ENCODE data around the gene VENTX. TPM values are rescaled to one million over a fixed set of nuclear protein-coding genes. Genes with fewer than 3 reads are reported as not detected.
A peak's percentile ranks its signal among the peaks of the same experiment; 100 is the strongest.

The VENTX gene
- total RNA-seq, 1 experiment from 2014 or later = 28.0 TPM

DNA sequence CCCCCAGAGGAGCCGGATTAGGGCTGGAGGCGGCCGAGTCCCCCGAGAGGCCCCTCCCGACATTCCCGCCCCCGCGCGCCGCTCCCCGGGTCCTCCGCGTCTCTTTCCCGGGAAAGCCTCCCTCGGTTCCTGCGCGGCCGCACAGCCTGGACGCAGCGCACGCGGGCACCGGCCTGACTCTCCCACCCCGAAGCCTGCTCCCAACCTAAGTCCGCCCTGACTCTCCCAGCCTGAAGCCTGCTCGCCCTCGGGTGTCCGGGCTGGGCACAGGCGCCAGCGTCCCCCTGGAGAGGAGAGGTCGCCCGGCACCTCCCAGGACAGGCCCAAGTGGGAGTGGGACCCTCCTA lies 441 bp upstream of the VENTX start:
- CTCF ChIA-PET = interaction anchor here (0.9 kb wide), 1 partner anchor 10 kb away, joined by 3 read pairs; no protein-coding TSS in a partner anchor
- peaks cover 39% of the 10 kb centered on the region for H3K4me1 Mint-ChIP-seq
- ATAC-seq (peak; percentile 7), DNase-seq (ENCODE audit: low spot score) (no peak)
- POLR2A ChIA-PET = no interaction called here
- H3K4me3 Mint-ChIP-seq = peak overlapping the region; percentile 71
- no peaks in the 10 kb centered on the region for H3K9me3 Mint-ChIP-seq
- no peak overlapping the region for H3K27ac Mint-ChIP-seq
- H3K36me3 Mint-ChIP-seq = peaks cover 11% of the 10 kb centered on the region
- TF ChIP-seq NR1H2 (CRISPR knock-in tag; IDR thresholded peaks at IDR 0.05) (no peak), SMAD3 (CRISPR knock-in tag; IDR thresholded peaks at IDR 0.05; ENCODE audit: borderline replicate concordance) (no peak), NR2C2 (CRISPR knock-in tag; IDR thresholded peaks at IDR 0.05) (no peak), TEAD1 (CRISPR knock-in tag; IDR thresholded peaks at IDR 0.05) (no peak), CBFB (CRISPR knock-in tag; IDR thresholded peaks at IDR 0.05; ENCODE audit: low read depth) (no peak), NR3C1 (CRISPR knock-in tag; conservative IDR thresholded peaks at IDR 0.05; ENCODE audit: low read depth) (no peak), RORB (CRISPR knock-in tag; IDR thresholded peaks at IDR 0.05) (no peak), SOX15 (CRISPR knock-in tag; IDR thresholded peaks at IDR 0.05) (no peak), ELF4 (CRISPR knock-in tag; IDR thresholded peaks at IDR 0.05; ENCODE audit: low read depth) (no peak), SMAD4 (CRISPR knock-in tag; IDR thresholded peaks at IDR 0.05) (no peak), ZNF416 (CRISPR knock-in tag; IDR thresholded peaks at IDR 0.05) (no peak), NFE2L1 (CRISPR knock-in tag; IDR thresholded peaks at IDR 0.05) (no peak)
- TF ChIP-seq, protein P1, sequence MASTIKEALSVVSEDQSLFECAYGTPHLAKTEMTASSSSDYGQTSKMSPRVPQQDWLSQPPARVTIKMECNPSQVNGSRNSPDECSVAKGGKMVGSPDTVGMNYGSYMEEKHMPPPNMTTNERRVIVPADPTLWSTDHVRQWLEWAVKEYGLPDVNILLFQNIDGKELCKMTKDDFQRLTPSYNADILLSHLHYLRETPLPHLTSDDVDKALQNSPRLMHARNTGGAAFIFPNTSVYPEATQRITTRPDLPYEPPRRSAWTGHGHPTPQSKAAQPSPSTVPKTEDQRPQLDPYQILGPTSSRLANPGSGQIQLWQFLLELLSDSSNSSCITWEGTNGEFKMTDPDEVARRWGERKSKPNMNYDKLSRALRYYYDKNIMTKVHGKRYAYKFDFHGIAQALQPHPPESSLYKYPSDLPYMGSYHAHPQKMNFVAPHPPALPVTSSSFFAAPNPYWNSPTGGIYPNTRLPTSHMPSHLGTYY (CRISPR knock-in tag; IDR thresholded peaks at IDR 0.05) = no peak
- TF ChIP-seq, protein P2, sequence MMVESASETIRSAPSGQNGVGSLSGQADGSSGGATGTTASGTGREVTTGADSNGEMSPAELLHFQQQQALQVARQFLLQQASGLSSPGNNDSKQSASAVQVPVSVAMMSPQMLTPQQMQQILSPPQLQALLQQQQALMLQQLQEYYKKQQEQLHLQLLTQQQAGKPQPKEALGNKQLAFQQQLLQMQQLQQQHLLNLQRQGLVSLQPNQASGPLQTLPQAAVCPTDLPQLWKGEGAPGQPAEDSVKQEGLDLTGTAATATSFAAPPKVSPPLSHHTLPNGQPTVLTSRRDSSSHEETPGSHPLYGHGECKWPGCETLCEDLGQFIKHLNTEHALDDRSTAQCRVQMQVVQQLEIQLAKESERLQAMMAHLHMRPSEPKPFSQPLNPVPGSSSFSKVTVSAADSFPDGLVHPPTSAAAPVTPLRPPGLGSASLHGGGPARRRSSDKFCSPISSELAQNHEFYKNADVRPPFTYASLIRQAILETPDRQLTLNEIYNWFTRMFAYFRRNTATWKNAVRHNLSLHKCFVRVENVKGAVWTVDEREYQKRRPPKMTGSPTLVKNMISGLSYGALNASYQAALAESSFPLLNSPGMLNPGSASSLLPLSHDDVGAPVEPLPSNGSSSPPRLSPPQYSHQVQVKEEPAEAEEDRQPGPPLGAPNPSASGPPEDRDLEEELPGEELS (CRISPR knock-in tag; IDR thresholded peaks at IDR 0.05) = no peak
- TF ChIP-seq, protein P3, sequence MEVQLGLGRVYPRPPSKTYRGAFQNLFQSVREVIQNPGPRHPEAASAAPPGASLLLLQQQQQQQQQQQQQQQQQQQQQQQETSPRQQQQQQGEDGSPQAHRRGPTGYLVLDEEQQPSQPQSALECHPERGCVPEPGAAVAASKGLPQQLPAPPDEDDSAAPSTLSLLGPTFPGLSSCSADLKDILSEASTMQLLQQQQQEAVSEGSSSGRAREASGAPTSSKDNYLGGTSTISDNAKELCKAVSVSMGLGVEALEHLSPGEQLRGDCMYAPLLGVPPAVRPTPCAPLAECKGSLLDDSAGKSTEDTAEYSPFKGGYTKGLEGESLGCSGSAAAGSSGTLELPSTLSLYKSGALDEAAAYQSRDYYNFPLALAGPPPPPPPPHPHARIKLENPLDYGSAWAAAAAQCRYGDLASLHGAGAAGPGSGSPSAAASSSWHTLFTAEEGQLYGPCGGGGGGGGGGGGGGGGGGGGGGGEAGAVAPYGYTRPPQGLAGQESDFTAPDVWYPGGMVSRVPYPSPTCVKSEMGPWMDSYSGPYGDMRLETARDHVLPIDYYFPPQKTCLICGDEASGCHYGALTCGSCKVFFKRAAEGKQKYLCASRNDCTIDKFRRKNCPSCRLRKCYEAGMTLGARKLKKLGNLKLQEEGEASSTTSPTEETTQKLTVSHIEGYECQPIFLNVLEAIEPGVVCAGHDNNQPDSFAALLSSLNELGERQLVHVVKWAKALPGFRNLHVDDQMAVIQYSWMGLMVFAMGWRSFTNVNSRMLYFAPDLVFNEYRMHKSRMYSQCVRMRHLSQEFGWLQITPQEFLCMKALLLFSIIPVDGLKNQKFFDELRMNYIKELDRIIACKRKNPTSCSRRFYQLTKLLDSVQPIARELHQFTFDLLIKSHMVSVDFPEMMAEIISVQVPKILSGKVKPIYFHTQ (CRISPR knock-in tag; IDR thresholded peaks at IDR 0.05) = no peak
- TF ChIP-seq, protein P4, sequence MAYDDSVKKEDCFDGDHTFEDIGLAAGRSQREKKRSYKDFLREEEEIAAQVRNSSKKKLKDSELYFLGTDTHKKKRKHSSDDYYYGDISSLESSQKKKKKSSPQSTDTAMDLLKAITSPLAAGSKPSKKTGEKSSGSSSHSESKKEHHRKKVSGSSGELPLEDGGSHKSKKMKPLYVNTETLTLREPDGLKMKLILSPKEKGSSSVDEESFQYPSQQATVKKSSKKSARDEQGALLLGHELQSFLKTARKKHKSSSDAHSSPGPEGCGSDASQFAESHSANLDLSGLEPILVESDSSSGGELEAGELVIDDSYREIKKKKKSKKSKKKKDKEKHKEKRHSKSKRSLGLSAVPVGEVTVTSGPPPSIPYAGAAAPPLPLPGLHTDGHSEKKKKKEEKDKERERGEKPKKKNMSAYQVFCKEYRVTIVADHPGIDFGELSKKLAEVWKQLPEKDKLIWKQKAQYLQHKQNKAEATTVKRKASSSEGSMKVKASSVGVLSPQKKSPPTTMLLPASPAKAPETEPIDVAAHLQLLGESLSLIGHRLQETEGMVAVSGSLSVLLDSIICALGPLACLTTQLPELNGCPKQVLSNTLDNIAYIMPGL (CRISPR knock-in tag; IDR thresholded peaks at IDR 0.05) = no peak; the same call in 1 of the 2 replicates
- TF ChIP-seq, protein P5, sequence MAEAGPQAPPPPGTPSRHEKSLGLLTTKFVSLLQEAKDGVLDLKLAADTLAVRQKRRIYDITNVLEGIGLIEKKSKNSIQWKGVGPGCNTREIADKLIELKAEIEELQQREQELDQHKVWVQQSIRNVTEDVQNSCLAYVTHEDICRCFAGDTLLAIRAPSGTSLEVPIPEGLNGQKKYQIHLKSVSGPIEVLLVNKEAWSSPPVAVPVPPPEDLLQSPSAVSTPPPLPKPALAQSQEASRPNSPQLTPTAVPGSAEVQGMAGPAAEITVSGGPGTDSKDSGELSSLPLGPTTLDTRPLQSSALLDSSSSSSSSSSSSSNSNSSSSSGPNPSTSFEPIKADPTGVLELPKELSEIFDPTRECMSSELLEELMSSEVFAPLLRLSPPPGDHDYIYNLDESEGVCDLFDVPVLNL (CRISPR knock-in tag; IDR thresholded peaks at IDR 0.05; ENCODE audit: borderline replicate concordance, low read depth) = no peak
- TF ChIP-seq, protein P6, sequence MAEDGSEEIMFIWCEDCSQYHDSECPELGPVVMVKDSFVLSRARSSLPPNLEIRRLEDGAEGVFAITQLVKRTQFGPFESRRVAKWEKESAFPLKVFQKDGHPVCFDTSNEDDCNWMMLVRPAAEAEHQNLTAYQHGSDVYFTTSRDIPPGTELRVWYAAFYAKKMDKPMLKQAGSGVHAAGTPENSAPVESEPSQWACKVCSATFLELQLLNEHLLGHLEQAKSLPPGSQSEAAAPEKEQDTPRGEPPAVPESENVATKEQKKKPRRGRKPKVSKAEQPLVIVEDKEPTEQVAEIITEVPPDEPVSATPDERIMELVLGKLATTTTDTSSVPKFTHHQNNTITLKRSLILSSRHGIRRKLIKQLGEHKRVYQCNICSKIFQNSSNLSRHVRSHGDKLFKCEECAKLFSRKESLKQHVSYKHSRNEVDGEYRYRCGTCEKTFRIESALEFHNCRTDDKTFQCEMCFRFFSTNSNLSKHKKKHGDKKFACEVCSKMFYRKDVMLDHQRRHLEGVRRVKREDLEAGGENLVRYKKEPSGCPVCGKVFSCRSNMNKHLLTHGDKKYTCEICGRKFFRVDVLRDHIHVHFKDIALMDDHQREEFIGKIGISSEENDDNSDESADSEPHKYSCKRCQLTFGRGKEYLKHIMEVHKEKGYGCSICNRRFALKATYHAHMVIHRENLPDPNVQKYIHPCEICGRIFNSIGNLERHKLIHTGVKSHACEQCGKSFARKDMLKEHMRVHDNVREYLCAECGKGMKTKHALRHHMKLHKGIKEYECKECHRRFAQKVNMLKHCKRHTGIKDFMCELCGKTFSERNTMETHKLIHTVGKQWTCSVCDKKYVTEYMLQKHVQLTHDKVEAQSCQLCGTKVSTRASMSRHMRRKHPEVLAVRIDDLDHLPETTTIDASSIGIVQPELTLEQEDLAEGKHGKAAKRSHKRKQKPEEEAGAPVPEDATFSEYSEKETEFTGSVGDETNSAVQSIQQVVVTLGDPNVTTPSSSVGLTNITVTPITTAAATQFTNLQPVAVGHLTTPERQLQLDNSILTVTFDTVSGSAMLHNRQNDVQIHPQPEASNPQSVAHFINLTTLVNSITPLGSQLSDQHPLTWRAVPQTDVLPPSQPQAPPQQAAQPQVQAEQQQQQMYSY (CRISPR knock-in tag; IDR thresholded peaks at IDR 0.05) = no peak
- H3K27me3 Mint-ChIP-seq (ENCODE audit: low read depth) = peaks cover 56% of the 10 kb centered on the region
